Omental fat pad (tissue), 4 donors: ENCODE measurements around the gene NR6A1. TPM values are rescaled to one million over a fixed set of nuclear protein-coding genes. Genes with fewer than 3 reads are reported as not detected.

Experiments used
- ATAC-seq: fragments of 150-250 bp; one replicate; pipeline ENCODE4 v1.9.1; 2016; ENCODE audit warnings: mild to moderate bottlenecking, moderate library complexity; ENCODE audit not compliant: low FRiP score
- DNase-seq: peaks from one replicate; pipeline ENCODE4 v3.0.0-alpha.2; 2019; ENCODE audit warnings: low spot score
- total RNA-seq, 4 donors: library from RNA; depleted of rRNA; stranded (reverse); fragments of >200 nt; gene quantifications; one replicate each; pipeline ENCODE4 v1.1.0, GENCODE V29; 2016
- TF ChIP-seq, protein P1 (sequence below), 3 donors: fragments of 450-650 bp; IDR thresholded peaks; one replicate each; pipeline ENCODE4 v1.5.1; 2016 to 2017; ENCODE audit warnings: antibody characterized with exemption in 3 of 3, mild to moderate bottlenecking in 3 of 3, moderate library complexity in 2 of 3

The NR6A1 gene
- total RNA-seq, 4 donors from 2014 or later: 0.95 to 1.2 (median 1.0) TPM

GRCh38 chr9:124584631-124585030 is 186.5 kb downstream of the NR6A1 start:
- no peak for DNase-seq
- no peak for ATAC-seq
- TF ChIP-seq, protein P1, sequence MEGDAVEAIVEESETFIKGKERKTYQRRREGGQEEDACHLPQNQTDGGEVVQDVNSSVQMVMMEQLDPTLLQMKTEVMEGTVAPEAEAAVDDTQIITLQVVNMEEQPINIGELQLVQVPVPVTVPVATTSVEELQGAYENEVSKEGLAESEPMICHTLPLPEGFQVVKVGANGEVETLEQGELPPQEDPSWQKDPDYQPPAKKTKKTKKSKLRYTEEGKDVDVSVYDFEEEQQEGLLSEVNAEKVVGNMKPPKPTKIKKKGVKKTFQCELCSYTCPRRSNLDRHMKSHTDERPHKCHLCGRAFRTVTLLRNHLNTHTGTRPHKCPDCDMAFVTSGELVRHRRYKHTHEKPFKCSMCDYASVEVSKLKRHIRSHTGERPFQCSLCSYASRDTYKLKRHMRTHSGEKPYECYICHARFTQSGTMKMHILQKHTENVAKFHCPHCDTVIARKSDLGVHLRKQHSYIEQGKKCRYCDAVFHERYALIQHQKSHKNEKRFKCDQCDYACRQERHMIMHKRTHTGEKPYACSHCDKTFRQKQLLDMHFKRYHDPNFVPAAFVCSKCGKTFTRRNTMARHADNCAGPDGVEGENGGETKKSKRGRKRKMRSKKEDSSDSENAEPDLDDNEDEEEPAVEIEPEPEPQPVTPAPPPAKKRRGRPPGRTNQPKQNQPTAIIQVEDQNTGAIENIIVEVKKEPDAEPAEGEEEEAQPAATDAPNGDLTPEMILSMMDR (IDR thresholded peaks at IDR 0.05): no peak

GRCh38 chr9:124583134-124583533 is 188.0 kb downstream of the NR6A1 start:
- no peak for ATAC-seq
- DNase-seq: no peak
- TF ChIP-seq, protein P1 (IDR thresholded peaks at IDR 0.05): no peak

GRCh38 chr9:124580186-124580585 is 190.9 kb downstream of the NR6A1 start:
- ATAC-seq: no peak
- TF ChIP-seq, protein P1 (IDR thresholded peaks at IDR 0.05): no peak
- DNase-seq: no peak

DNA sequence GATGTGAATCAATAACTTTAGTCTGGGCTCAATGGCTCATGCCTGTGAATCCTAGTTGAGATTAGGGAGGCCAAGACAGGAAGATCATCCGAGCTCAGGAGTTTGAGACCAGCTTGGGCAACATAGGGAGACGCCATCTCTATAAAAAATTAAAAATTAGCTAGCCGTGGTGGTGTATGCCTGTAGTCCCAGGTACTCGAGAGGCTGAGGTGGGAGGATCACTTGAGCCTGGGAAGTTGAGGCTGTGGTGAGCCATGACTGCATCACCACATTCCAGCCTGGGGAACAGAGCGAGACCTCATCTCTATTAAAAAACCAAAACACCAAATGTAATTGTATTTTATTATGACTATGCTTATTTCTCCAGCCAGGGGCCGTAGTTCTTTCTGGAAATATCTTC is 194.4 kb downstream of the NR6A1 start:
- ATAC-seq (no peak), DNase-seq (no peak)
- TF ChIP-seq, protein P1 (IDR thresholded peaks at IDR 0.05): no peak

- DNase-seq: no peak
- no peak for ATAC-seq
- TF ChIP-seq, protein P1 (IDR thresholded peaks at IDR 0.05): no peak
Observed at GRCh38 chr9:124574534-124575375, 196.4 kb downstream of the NR6A1 start.

DNA sequence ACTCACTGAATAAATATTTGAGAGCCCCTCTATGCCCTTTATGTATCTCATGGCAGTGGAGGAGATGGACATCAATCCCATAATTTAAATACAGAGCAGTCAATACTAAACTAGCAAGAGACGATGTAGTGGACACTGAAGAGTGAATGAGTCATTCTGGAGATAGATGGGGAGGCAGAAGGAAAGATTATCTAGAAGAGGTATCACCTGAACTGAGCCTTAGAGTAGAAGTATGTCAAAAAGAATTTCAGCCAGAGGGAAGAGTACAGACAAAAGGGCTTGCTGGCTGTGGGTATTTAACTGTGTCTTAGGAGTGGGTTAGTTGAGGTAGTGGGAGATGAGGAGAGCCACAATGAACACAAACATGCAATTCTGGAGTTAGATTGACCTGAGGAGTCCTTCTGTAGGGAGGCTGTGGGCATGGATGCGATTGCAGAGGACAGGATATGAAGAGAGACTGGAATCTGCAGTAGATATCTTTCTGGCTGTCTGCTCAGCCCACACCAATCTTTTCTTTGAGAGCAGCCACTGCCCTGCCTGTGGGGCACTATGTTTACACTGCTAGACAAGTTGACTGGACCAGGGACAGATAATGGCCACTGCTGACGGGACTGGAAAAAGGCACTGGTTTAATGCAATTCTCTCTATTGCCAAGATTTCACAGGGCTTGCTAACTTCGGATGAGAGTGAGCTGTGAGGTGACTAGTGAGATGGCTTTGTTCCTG is 200.0 kb downstream of the NR6A1 start:
- TF ChIP-seq, protein P1 (IDR thresholded peaks at IDR 0.05): no peak
- ATAC-seq (no peak), DNase-seq (no peak)
